Measurements from ENCODE around the gene OAT.

The OAT gene

GRCh38 chr10:124369066-124369465 lies 49.7 kb downstream of the OAT start:
- ATAC-seq = no peak
- TF ChIP-seq ZNF565 (CRISPR knock-in tag; conservative IDR thresholded peaks at IDR 0.05; ENCODE audit: low read depth) = no peak
- TF ChIP-seq CSRNP3 (CRISPR knock-in tag; IDR thresholded peaks at IDR 0.05) = no peak
- no peak for TF ChIP-seq PPARA (CRISPR knock-in tag; IDR thresholded peaks at IDR 0.05; ENCODE audit: borderline replicate concordance)
- no peak for TF ChIP-seq ZNF70 (CRISPR knock-in tag; IDR thresholded peaks at IDR 0.05)
- TF ChIP-seq ISL1 (CRISPR knock-in tag; IDR thresholded peaks at IDR 0.05) = no peak
- no peak for TF ChIP-seq CSDC2 (CRISPR knock-in tag; IDR thresholded peaks at IDR 0.05)
- no peak for TF ChIP-seq ZC3H10 (CRISPR knock-in tag; IDR thresholded peaks at IDR 0.05)

GRCh38 chr10:124367936-124368335 lies 50.8 kb downstream of the OAT start:
- TF ChIP-seq OSR1 (CRISPR knock-in tag; IDR thresholded peaks at IDR 0.05) (no peak), POU6F1 (CRISPR knock-in tag; IDR thresholded peaks at IDR 0.05; ENCODE audit: borderline replicate concordance, low read depth) (no peak), RARB (CRISPR knock-in tag; IDR thresholded peaks at IDR 0.05) (no peak)
- ATAC-seq = no peak

GRCh38 chr10:124367414-124367813 lies 51.3 kb downstream of the OAT start:
- TF ChIP-seq ARNTL (CRISPR knock-in tag; IDR thresholded peaks at IDR 0.05; ENCODE audit: borderline replicate concordance, low read depth) (no peak), OSR1 (CRISPR knock-in tag; IDR thresholded peaks at IDR 0.05) (no peak), POU6F1 (CRISPR knock-in tag; IDR thresholded peaks at IDR 0.05; ENCODE audit: borderline replicate concordance, low read depth) (no peak), SNAI2 (CRISPR knock-in tag; IDR thresholded peaks at IDR 0.05) (no peak), ZFP3 (CRISPR knock-in tag; IDR thresholded peaks at IDR 0.05) (no peak), ESRRG (CRISPR knock-in tag; IDR thresholded peaks at IDR 0.05) (no peak), ZNF8 (CRISPR knock-in tag; IDR thresholded peaks at IDR 0.05) (no peak), TOX (CRISPR knock-in tag; IDR thresholded peaks at IDR 0.05; ENCODE audit: borderline replicate concordance) (no peak), GLIS3 (CRISPR knock-in tag; IDR thresholded peaks at IDR 0.05) (no peak), RARB (CRISPR knock-in tag; IDR thresholded peaks at IDR 0.05) (no peak), CREB5 (CRISPR knock-in tag; IDR thresholded peaks at IDR 0.05; ENCODE audit: low read depth) (no peak), CSDC2 (CRISPR knock-in tag; IDR thresholded peaks at IDR 0.05) (no peak), CSRNP3 (CRISPR knock-in tag; IDR thresholded peaks at IDR 0.05) (no peak), TSHZ2 (CRISPR knock-in tag; IDR thresholded peaks at IDR 0.05) (no peak), ZC3H10 (CRISPR knock-in tag; IDR thresholded peaks at IDR 0.05) (no peak), ZFP30 (CRISPR knock-in tag; IDR thresholded peaks at IDR 0.05) (no peak), PPARA (CRISPR knock-in tag; IDR thresholded peaks at IDR 0.05; ENCODE audit: borderline replicate concordance) (no peak)
- no peak for ATAC-seq

All from SK-N-SH treated with all-trans-retinoic acid at 6 μM for 48 hours (cell line).